ENCODE data around the gene CLOCK.
A peak's percentile ranks its signal among the peaks of the same experiment; 100 is the strongest.

The CLOCK gene

DNA sequence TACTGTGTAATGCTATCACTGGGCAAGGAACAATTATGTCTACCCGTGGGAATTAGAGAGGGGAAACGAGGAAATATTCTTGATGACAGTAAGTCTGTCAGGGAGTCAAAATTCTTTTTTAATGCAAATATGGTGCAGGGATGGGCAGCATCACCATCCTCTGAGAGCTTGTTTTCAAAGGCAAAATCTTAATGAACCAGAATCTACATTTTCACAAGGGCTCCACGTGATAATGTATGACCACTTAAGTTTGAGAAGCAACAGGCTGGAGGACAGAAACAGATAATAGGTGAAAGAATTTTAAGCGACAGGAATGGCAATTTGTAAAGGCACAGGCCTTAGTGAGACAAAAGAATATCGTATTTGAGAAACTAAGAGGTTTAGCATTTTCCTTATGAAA, 63.4 kb downstream of the CLOCK start:
- no peak for DNase-seq (ENCODE audit: low spot score)

DNA sequence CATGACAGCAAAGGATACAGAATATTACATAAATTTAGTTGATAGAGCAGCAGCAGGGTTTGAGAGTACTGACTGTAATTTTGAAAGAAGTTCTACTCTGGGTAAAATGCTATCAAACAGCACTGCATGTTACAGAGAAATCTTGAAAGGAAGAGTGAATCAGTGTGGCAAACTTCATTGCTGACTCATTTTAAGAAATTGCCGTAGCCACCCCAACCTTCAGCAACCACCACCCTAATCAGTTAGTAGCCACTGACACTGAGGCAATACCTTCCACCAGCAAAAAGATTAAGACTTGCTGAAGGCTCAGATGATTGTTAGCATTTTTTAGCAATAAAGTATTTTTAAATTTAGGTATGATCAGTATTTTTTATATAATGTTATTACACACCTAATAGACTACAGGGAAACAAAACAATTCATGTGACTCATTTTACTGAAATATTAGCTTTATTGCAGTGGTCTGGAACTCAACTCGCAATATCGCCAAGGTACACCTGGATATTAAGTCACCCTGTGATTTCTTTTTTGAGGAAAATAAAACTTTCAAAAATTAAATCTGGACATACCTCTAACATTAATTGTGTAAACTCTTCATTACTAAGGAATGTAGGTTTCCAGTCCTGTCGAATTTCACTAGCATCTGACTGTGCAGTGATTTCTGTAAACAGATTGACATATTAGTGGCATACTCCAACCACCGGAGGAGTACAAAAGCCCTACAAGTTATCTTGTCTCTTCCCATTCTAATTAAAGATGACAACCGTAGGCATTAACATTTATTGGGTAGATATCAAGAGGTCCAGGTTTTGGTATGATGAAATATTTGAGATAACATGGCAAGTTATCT, 71.1 kb downstream of the CLOCK start:
- DNase-seq (ENCODE audit: low spot score): peak; percentile 27

DNA sequence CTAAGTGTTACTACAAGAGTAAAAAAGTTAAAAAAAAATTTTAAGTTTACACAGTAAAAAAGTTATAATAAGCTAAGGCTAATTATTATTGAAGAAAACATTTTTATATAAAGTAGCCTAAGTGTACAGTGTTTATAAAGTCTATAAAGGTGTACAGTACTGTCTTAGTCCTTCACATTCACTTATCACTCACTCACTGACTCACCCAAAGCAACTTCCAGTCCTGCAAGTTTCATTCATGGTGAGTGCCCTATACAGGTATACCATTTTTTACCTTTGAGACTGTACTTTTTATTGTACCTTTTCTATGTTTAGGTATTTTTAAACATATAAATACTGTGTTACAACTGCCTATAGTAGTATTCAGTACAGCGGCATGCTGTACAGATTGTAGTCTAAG, 76.7 kb downstream of the CLOCK start:
- DNase-seq (ENCODE audit: low spot score): no peak

DNA sequence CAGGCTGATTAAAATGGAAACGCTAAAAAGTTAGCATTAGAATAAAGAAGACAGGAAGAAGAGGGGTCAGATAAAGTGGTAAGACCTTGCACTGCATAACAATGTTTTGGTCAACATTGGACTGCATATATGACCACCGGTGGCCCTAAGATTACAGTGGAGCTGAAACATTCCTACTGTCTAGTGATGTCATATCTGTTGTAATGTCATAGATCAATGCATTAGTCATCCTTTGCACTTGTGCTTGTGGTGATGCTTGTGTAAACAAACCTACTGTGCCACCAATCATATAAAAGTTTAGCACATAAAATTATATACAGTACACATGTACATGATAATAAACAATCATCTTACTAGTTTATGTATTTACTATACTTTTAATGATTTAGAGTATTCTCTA, 78.0 kb downstream of the CLOCK start:
- DNase-seq (ENCODE audit: low spot score): no peak

DNA sequence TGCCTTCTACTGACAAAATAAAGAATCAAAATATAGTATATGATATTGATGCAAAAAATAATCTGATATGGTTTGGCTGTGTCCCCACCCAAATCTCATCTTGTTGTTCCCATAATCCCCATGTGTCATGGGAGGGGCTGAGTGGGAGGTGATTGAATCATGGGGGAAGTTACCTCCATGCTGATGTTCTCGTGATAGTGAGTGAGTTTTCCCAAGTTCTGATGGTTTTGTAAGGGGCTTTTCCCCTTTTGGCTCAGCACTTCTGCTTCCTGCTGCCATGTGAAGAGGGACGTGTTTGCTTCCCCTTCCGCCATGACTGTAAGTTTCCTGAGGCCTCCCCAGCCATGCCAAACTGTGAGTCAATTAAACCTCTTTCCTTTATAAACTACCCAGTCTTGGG, 80.7 kb downstream of the CLOCK start:
- DNase-seq (ENCODE audit: low spot score): no peak

DNA sequence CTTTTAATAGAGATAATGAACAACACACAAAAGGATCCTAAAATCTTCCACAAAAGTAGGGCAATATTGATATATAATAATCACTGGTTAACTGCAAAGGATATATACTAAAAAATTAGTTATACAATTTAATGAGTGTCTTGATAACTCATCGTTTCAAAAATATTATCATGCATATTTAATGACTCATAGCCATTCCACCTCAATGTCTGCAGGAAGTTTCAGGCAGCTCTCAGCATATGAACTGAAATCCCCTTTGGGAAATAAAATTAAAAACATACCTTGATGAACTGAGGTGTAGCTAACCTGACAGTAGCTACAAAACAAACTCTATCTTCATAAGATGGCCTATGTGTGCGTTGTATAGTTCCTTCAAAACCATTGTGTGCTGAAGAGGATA, 88.1 kb downstream of the CLOCK start:
- DNase-seq (ENCODE audit: low spot score): peak; percentile 34

DNA sequence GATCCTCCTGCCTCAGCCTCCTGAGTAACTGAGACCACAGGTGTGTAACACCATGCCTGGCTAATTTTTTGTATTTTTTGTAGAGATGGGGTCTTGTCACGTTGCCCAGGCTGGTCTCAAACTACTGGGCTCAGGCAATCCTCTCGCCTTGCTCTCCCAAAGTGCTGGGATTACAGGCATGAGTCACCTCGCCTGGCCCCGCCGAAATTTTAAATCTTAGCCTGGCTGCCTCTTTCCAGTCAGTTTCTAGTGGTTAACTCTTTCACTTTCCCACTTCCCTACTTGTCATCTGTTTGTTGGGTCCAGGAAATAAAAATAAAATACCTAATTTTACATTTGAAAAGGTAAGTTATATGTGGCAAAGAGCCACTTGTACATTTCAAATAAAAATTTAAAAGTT, 88.5 kb downstream of the CLOCK start:
- peak; percentile 51 for DNase-seq (ENCODE audit: low spot score)

DNA sequence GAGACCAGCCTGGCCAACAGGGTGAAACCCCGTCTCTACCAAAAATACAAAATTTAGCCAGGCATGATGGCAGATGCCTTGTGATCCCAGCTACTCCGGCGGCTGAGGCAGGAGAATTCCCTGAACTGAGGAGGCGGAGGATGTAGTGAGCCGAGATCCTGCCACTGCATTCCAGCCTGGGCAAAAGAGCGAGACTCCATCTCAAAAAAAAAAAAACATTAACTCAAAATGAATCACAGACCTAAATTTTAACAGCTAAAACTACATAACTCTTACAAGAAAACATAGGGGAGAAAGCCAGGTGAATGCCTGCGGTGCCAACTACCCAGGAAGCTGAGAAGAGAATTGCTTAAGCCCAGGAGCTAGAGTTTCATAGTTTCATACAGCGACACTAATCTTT, 96.1 kb downstream of the CLOCK start:
- no peak for DNase-seq (ENCODE audit: low spot score)

DNA sequence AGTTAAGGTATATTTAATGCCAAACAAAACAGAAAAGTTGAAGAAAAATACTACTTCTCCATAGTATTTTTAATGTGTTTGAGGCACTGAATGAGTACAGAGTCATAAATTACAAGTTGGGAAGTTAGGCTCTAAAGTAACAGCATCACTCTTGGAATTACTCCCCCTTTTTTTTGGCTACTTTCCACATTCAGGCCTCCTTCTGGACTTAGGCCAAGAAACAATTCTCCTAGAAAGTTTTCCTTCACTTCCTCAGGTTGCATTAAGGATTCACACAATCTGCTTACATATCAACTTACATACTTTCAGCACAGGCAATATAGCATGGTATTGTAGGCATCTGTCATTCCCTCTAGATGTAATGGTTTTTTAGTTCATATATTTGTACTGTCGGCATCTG, 98.9 kb downstream of the CLOCK start:
- no peak for DNase-seq (ENCODE audit: low spot score)

DNA sequence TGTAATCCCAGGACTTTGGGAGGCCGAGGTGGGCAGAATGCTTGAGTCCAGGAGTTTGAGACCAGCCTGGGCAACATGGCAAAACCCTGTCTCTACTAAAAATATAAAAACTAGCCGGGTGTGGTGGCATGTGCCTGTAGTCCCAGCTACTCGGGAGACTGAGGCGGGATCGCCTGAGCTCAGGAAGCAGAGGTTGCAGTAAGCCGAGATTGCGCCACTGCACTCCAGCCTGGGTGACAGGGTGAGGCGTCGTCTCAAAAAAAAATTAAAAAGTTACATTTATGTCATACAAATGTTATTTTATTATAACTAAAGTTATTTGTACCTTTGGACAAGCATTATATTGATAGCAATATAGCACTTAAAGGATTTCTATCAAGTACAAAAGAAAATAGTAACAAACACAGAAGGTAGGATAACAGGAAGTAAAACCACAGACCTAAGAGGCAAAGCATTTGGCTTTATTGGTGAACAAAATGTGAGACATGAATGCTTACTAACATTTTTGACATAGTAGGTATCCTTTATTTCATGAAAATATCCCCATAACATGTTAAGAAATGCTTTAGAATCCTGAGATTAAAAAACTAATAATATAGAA, 99.5 kb downstream of the CLOCK start:
- no peak for DNase-seq (ENCODE audit: low spot score)

DNA sequence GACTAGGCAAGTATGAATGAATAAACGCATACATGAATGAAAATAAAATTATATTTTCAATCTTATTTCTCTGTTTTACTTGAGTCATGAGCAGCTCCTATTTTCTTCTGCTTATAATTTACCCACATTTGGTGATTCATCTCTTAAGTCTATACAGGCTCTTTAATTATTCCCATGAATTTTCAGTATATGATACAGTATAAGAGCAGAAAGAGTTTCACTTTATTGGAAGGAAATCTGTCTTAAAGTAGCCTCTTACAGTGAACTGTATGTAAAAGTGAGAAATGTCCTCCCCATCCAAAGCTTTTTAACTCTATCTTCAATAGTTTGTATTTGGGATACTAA, 100.2 kb downstream of the CLOCK start:
- DNase-seq (ENCODE audit: low spot score): no peak

DNA sequence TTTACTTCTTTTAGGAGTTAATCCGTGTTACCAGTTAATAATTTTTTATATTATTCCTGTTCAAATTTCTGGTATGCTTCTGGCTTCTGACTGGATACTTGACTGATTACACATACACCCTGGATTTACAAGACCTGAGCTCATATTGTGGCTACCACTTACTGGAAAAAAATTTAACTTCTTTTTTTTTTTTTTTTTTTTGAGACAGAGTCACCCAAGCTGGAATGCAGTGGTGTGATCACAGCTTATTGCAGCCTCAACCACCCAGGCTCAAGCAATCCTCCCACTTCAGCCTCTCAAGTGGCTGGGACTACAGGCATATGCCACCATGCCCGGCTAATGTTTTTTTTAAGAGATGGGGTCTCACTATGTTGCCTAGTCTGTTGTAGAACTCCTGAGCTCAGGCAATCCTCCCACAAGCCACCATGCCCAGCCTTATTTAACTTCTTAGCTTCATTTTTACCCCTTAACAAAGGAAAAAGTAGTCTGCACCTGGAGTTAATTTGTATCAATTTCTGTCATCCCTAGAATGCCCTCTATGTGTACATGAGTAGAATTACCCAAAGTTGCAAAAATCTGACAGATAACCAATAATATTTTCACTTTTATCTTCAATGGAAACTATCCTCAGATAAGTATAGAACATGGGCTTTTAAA, 100.7 kb downstream of the CLOCK start:
- peak; percentile 61 for DNase-seq (ENCODE audit: low spot score)

DNA sequence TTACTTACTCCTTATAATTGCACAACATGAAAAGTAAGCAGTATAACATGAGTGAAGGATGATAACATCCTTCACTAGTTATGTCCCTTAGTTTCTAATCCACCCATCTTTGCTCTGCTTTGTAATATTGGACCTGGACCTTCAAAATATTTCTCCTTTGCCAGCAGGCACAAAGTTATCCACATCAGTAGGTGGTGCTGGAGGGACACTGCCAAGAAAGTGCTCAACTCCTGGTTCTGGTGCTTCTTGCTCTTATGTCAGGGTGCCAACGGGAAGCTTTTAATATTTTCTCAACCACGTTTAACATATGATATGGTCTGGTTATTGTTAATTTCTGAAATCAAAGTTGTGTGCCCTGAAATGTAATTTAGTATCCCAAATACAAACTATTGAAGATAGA, 101.9 kb downstream of the CLOCK start:
- DNase-seq (ENCODE audit: low spot score): peak; percentile 35

DNA sequence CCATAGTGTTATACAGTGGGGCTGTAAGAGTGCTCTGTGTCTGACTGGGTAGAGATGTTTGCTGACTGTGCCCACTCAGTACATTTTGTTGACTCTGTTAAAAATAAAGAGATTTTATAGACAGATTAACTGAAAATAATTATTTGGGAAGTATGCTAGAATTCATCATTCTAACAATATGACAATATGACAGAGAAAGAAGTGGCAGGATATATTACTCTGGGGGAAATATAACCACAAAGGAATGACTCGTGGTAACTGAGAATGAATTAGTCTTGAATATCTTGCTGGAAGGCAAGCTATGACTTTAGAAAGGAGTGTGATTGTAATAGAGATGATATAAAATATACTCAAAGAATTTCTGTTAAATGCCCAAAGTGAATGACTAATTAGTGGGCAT, 104.2 kb downstream of the CLOCK start:
- DNase-seq (ENCODE audit: low spot score): no peak

DNA sequence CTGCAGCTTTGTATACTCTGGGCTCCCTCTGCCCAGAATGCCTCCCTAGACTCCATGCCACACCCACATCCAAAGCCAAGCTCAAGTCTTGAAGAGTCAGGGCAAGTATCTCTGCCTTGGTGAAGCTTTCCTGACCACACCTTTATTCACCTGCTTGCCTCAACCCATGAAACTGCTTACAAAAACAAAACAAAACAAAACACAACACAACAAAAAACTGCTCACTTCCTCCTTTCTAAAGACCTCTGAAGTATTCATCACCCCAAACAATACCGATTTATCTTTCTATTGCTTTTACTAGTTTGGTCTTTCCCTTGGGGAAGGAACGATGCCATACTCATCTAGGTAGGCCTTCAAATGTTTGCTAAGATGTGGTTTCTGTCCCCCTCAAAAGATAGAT, 105.9 kb downstream of the CLOCK start:
- DNase-seq (ENCODE audit: low spot score): no peak

DNA sequence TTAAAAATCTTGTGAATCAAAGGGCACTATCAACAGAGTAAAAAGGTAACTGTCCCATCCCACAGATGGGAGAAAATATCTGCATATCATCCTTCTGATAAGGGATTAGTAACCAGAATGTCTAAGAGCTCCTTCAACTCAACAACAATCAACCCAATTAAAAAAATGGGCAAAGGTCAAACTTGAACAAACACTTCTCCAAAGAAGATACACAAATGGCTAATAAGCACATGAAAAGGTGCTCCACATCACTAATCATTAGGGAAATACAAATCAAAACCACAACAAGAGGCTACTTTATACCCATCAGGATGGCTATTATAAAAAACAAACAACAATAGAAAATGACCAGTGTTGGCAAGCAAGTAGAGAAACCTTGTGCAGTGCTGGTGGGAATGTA, 107.7 kb downstream of the CLOCK start:
- DNase-seq (ENCODE audit: low spot score): no peak

DNA sequence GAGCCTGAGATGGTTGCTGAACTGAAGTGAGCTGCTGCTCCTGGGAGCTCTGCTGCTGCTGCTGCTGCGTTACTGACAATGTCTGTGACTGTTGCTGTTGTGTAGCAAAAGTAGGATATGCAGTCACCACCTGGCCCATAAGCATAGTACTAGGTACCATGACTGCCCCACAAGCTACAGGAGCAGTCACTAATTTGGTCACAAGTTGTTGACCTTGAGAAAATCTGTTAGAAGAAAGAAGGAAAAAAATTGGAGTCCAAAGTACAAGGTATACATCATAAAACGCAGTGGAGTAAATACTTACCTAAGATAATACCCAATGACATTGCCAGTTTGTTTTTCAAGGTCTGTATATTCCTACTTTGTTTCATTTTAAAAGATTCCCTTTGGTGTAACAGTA, 108.4 kb downstream of the CLOCK start:
- DNase-seq (ENCODE audit: low spot score): no peak

DNA sequence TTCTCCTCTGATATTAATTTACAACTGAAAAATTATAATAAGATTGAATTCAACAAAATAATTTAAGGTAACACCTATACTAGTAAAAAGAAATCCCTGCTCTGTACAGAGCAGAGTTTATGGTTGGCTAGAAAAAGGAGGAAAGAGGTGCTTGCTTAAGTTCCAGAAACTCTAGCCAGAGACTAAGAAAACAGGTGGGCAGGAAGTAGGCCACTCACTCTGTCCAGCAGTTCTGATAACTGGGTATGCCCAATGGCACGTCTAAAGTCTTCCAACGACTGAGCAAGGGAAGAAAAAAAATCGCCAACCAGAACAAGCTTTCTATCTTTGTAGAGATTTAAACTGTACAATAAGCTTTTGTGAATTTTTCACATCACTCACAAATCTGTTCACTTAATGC, 108.9 kb downstream of the CLOCK start:
- no peak for DNase-seq (ENCODE audit: low spot score)

DNA sequence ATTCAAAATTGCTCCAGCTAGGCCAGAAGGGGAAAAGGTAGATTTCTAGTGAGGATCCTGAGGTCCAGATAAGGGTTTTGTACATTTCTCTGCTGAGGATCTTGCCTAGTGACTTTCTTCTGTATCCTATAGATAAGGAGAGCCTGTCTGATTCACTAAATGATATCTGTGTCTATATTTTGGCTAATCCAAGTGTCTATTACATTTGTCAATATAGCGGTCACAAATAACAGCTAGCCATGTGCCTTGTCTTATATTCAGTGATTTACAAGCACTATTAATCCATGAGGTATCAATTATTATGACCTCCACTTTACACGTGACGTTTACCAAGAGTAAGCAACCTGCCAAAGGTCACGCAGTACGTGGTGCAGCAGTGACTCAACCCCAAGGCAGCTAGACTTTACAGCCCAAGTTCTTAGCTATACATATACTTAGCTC, 109.3 kb downstream of the CLOCK start:
- no peak for DNase-seq (ENCODE audit: low spot score)

DNA sequence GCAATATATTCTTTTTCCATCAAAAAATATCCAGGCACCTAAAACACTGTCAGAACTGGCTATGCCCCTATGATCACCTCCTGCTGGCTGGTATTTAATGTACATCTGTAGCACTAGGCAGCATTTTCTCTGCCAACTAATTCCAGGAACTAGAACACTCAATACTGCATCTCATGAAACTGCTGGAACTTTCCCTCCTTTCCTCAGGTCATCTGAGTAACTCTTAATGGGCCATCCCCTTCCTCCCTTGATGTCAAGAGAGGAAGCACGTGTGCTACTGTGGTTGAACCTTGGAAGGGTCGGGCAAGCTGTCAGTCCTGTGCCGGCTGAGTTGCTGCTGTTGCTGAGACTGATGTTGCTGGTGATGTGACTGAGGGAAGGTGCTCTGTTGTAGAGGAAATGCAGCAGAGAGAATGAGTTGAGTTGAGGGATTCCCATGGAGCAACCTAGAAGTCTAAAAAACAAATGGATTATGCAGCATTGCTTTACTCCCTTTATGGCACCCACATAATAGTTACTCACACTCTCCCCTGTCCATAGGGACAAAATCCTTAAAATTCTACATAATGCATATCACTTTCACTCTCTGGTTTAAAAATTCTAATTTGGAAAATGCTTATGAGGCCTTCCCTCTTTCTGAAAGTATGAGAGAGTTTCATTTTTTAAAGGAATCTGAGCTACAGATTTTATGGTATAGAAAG, 111.4 kb downstream of the CLOCK start:
- DNase-seq (ENCODE audit: low spot score): no peak

DNA sequence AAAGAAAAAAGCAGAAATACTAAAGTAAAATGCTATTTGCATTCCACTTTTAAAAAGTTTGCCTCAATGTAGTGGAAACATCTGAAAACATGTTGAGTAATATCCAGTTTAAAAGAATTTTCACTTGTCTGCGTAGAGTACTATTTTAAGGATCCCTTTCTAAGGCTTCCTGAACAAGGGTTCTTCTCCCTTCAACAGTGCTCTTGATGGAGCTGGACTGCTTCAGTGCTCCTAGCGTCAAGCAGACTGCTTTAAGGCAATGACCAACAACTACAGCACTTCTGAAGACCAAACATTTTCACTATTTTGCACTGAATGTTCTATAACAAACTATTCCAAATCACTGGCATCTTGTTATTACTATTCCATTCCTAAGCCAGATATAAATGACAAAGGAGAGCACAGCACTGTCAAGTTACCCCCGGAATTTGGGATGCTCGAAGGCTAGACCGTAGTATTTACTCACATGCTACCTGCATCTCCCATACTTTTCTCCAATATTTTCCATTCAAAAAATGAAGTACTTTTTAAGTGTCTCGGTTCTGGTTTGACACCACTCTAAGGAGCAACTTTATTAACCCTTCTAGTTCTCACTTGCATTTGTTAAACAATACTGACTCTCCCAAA, 114.9 kb downstream of the CLOCK start:
- no peak for DNase-seq (ENCODE audit: low spot score)

DNA sequence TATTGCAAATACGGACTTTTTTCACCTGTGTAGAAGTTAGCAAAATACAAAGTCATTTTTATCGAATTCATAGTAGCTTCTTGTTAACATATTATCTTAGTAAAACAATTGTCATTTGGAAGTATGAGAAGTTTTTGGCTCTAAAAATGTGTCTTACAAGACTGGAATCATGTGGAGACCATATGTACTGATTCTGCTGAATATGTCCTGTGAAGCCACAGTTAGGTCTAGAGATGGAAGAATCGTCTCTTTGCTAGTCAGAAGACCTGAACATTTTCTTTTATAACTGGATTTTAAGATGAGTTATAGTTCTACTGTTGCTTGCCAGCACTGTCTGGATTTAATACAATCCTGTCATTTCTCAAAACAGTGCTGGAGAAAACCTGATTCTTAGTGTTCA, 121.9 kb downstream of the CLOCK start:
- peak; percentile 24 for DNase-seq (ENCODE audit: low spot score)
